Measurements from ENCODE around the gene PEAR1.

DNA sequence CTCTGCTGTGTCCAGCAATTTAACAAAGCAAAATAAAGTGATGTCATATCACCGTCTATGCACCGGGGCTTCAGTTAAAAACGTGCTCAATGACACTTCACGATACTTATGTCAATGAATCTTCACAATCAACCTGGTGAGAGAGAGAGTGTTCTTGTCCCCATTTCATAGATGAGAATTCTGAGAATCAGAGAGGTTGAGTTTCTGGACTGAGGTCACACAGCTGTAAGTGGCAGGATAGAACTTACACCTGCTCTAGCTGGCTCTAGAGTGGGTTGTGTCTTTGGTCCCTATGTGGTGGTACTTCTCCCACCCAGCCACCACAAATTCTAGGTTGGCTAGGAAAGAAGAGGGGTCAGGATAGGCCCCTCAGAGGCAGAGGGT is 27.7 kb upstream of the PEAR1 start:
- TF ChIP-seq, protein P1, sequence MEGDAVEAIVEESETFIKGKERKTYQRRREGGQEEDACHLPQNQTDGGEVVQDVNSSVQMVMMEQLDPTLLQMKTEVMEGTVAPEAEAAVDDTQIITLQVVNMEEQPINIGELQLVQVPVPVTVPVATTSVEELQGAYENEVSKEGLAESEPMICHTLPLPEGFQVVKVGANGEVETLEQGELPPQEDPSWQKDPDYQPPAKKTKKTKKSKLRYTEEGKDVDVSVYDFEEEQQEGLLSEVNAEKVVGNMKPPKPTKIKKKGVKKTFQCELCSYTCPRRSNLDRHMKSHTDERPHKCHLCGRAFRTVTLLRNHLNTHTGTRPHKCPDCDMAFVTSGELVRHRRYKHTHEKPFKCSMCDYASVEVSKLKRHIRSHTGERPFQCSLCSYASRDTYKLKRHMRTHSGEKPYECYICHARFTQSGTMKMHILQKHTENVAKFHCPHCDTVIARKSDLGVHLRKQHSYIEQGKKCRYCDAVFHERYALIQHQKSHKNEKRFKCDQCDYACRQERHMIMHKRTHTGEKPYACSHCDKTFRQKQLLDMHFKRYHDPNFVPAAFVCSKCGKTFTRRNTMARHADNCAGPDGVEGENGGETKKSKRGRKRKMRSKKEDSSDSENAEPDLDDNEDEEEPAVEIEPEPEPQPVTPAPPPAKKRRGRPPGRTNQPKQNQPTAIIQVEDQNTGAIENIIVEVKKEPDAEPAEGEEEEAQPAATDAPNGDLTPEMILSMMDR (IDR thresholded peaks at IDR 0.05): no peak
- no peak for TF ChIP-seq POLR2AphosphoS5 (IDR thresholded peaks at IDR 0.05)
